Cerebellar cortex (tissue), 1 donor: ENCODE results near the gene APPL2.
"Not testable (repeated sequence)": the region's sequence is repeated elsewhere in the genome, so short reads cannot be mapped to it uniquely, and the experiment has no call there.

Source experiments
- DNase-seq: peaks from one replicate; pipeline ENCODE4 v3.0.0-alpha.2; 2015; ENCODE audit warnings: low spot score

APPL2 gene

GRCh38 chr12:105192624-105193225 lies 43.2 kb downstream of the APPL2 start:
- DNase-seq, result no peak

- DNase-seq, result no peak
These were observed 45.4 kb downstream of the APPL2 start for GRCh38 chr12:105190530-105190929.

GRCh38 chr12:105189293-105189692 lies 46.7 kb downstream of the APPL2 start:
- no peak for DNase-seq

GRCh38 chr12:105183976-105184375 lies 52.0 kb downstream of the APPL2 start:
- DNase-seq, result not testable (repeated sequence)

GRCh38 chr12:105183406-105183805 lies 52.6 kb downstream of the APPL2 start:
- not testable (repeated sequence) for DNase-seq

GRCh38 chr12:105179114-105179513 lies 56.9 kb downstream of the APPL2 start:
- not testable (repeated sequence) for DNase-seq

GRCh38 chr12:105177208-105177607 lies 58.8 kb downstream of the APPL2 start:
- DNase-seq, result no peak

GRCh38 chr12:105175397-105175990 lies 60.5 kb downstream of the APPL2 start:
- DNase-seq, result no peak

- no peak for DNase-seq
These were observed 64.1 kb downstream of the APPL2 start for GRCh38 chr12:105171691-105172436.

- DNase-seq, result no peak
These were observed 65.8 kb downstream of the APPL2 start for GRCh38 chr12:105170139-105170538.

- DNase-seq, result no peak
These were observed 68.0 kb downstream of the APPL2 start for GRCh38 chr12:105168006-105168405.

GRCh38 chr12:105167346-105167745 lies 68.6 kb downstream of the APPL2 start:
- no peak for DNase-seq

GRCh38 chr12:105166736-105167135 lies 69.2 kb downstream of the APPL2 start:
- DNase-seq, result no peak

- no peak for DNase-seq
These were observed 71.9 kb downstream of the APPL2 start for GRCh38 chr12:105164068-105164467.

GRCh38 chr12:105162174-105162573 lies 73.8 kb downstream of the APPL2 start:
- no peak for DNase-seq

- no peak for DNase-seq
These were observed 77.1 kb downstream of the APPL2 start for GRCh38 chr12:105158876-105159275.

- no peak for DNase-seq
These were observed 78.4 kb downstream of the APPL2 start for GRCh38 chr12:105157606-105158005.

GRCh38 chr12:105156260-105156659 lies 79.7 kb downstream of the APPL2 start:
- no peak for DNase-seq

GRCh38 chr12:105142259-105142658 lies 93.7 kb downstream of the APPL2 start:
- DNase-seq, result no peak

GRCh38 chr12:105141320-105141922 lies 94.6 kb downstream of the APPL2 start:
- DNase-seq, result no peak

GRCh38 chr12:105138248-105138647 lies 97.7 kb downstream of the APPL2 start:
- DNase-seq, result no peak
